ENCODE measurements around the gene MEIOB. TPM values are rescaled to one million over a fixed set of nuclear protein-coding genes. Genes with fewer than 3 reads are reported as not detected.

The MEIOB gene
- polyA plus RNA-seq, 2 of the 4 experiments (the other 2 are of a cell fraction), result 2.9 to 9.1 TPM

DNA sequence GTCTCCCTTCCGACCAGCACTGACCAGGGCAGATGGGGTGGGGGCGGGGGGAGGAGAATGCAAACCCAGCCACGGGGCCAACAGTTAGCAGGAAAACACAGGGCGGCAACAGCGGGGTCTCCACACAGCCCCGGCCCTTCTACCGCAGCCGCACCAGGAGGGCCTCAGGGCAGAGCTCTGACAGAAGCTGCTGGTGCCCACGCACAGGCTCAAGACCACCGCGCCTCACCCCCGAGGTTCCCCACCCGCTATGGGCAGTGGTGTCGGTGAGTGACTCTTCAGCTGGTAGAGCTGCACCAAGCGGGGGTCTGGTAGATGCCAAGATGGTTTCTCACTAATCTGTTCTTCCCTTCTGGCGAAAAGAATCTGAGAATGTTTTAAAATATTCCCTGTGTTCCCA, 61.4 kb downstream of the MEIOB start:
- no peak for FAIRE-seq
- ATAC-seq, result no peak
- Histone ChIP-seq H3K4me1 (peaks cover 10% of the 10 kb centered on the region; the same call in 1 of the 3 replicates), H3K27ac (no peak overlapping the region), H3K4me2 (no peak overlapping the region), H3K9me3 (no peaks in the 10 kb centered on the region), H3K4me3 (no peak overlapping the region)
- WGBS (ENCODE audit: missing lambda C conversion rate), result 91% methylated on average over 14 of the region's 16 CpGs
- TF ChIP-seq CBX2 (IDR thresholded peaks at IDR 0.05; ENCODE audit: borderline replicate concordance, low read depth), result no peak
- no peak for TF ChIP-seq RARB (CRISPR knock-in tag; IDR thresholded peaks at IDR 0.05)
- no peak for TF ChIP-seq NR3C1 (IDR thresholded peaks at IDR 0.05)
- TF ChIP-seq NFE2L2 (conservative IDR thresholded peaks at IDR 0.05; ENCODE audit: low read length), result no peak
- no peak for TF ChIP-seq ZFP36 (IDR thresholded peaks at IDR 0.05; ENCODE audit: borderline replicate concordance, partially characterized antibody)
- no peak for TF ChIP-seq JUNB (IDR thresholded peaks at IDR 0.05)
- no peak for TF ChIP-seq PHF8 (IDR thresholded peaks at IDR 0.05; ENCODE audit: borderline replicate concordance, low read depth)
- no peak for TF ChIP-seq KDM1A (IDR thresholded peaks at IDR 0.05; ENCODE audit: low read depth)
- no peak for TF ChIP-seq RNF2 (IDR thresholded peaks at IDR 0.05; ENCODE audit: borderline replicate concordance, low read depth)
- no peak for TF ChIP-seq REST (IDR thresholded peaks at IDR 0.05)
- no peak for TF ChIP-seq ESRRA (IDR thresholded peaks at IDR 0.05; ENCODE audit: borderline replicate concordance, low read length)
- no peak for TF ChIP-seq NPAS2 (CRISPR knock-in tag; IDR thresholded peaks at IDR 0.05; ENCODE audit: borderline replicate concordance)
- TF ChIP-seq MYC (IDR thresholded peaks at IDR 0.05; ENCODE audit: borderline replicate concordance, low read length), result no peak
- no peak for TF ChIP-seq MAZ (IDR thresholded peaks at IDR 0.05; ENCODE audit: borderline replicate concordance, low read depth, low read length)
- TF ChIP-seq BCL3 (IDR thresholded peaks at IDR 0.05), result no peak
- TF ChIP-seq SMC3 (IDR thresholded peaks at IDR 0.05), result no peak
- no peak for TF ChIP-seq RAD21 (conservative IDR thresholded peaks at IDR 0.05 in 1 of 2, IDR thresholded peaks at IDR 0.05 in 1 of 2)
- CTCF ChIA-PET, result interaction anchor here (0.6 to 4.0 kb wide), 6 partner anchors 9 to 139 kb away, joined by 3 to 15 read pairs (median 4); no protein-coding TSS in a partner anchor
- POLR2A ChIA-PET, result interaction anchor here (1.0 kb wide), 1 partner anchor 28 kb away, joined by 3 read pairs; the partner anchor contains the start of genes NUBP2 and SPSB3
- no peak for DNase-seq (ENCODE audit: low read depth in 1 of 2, low spot score in 1 of 2)

DNA sequence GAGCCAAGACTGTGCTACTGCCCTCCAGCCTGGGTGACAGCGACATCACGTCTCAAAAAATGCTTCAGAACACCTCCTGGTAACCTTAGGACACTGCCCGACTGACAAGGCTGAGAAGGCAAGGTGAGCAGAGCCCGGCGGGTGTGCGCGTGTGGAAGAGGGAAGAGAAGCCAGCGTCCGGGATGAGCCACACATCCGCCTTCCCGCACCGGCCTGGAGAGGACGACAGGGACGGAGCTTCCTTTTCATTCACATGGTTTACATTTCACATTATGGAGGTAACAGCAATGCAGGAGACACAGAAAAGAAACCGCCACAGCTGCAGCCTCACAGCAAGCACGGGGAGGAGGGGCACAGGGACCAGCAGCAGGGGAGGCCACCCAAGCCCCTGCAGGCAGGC, 61.9 kb downstream of the MEIOB start:
- no peak for FAIRE-seq
- no peak overlapping the region for H3K4me3 ChIP-seq
- TF ChIP-seq USF2 (IDR thresholded peaks at IDR 0.05) (no peak), SMC3 (IDR thresholded peaks at IDR 0.05) (no peak), POLR2AphosphoS2 (conservative IDR thresholded peaks at IDR 0.05; ENCODE audit: low read length) (no peak), ATOH8 (CRISPR knock-in tag; IDR thresholded peaks at IDR 0.05; ENCODE audit: low read depth) (no peak)
- H3K4me1 ChIP-seq, result peaks cover 10% of the 10 kb centered on the region; the same call in 1 of the 3 replicates
- 93% methylated on average over 16 of the region's 16 CpGs for WGBS (ENCODE audit: missing lambda C conversion rate)
- no peak overlapping the region for H3K4me2 ChIP-seq
- no peak for ATAC-seq
- ChIA-PET CTCF (interaction anchor here (1.3 to 1.8 kb wide), 3 partner anchors 13 to 36 kb away, joined by 3 to 4 read pairs (median 4); no protein-coding TSS in a partner anchor), POLR2A (no interaction called here)
- H3K27ac ChIP-seq, result no peak overlapping the region
- H3K9me3 ChIP-seq, result no peaks in the 10 kb centered on the region
- no peak for DNase-seq (ENCODE audit: low read depth in 1 of 2, low spot score in 1 of 2)
